K562 (cell line): ENCODE measurements around the gene CITED2. TPM values are rescaled to one million over a fixed set of nuclear protein-coding genes. Genes with fewer than 3 reads are reported as not detected.
A peak's percentile ranks its signal among the peaks of the same experiment; 100 is the strongest.

Experiments
- ATAC-seq: fragments of 200-7000 bp; cut with Tn5 transposase; 3 replicates; pipeline ENCODE4 v1.9.1; 2020; ENCODE audit warnings: moderate library complexity
- BruUV-seq: library from RNA; stranded (reverse); fragments of 400-500 nt; replicated peaks from 2 replicates; lab custom pipeline; 2021; lab: Mats Ljungman, UMichigan
- CTCF ChIA-PET: fragments of 300-600 bp; formaldehyde crosslinking; extraction: SDS; loops from one replicate; lab custom pipeline; 2021; ENCODE audit warnings: low intra/inter-chr PET ratio; lab: Yijun Ruan, JAX
- POLR2A ChIA-PET: fragments of 300-600, 350-650 bp; sonication (Branson Sonifier 250); formaldehyde crosslinking; extraction: SDS; loops from one replicate; lab custom pipeline; 2021; ENCODE audit warnings: antibody characterized with exemption, inconsistent platforms; lab: Yijun Ruan, JAX
- DNase-seq, 4 experiments: peaks; one replicate each; pipeline versions ENCODE4 v3.0.0 to v3.0.0-alpha.2; 2011 to 2018; ENCODE audit warnings: low spot score in 3 of 4, mixed read lengths in 3 of 4; ENCODE audit errors: extremely low read depth in 1 of 4
- FAIRE-seq: peaks from 2 replicates; lab custom pipeline; 2011; peaks lifted over from hg19 to GRCh38; lab: Jason Lieb, UNC
- H2AFZ ChIP-seq: 2 replicates; pipeline ENCODE4 v1.6.0; 2011; ENCODE audit warnings: low read depth, low read length, control low read depth, inconsistent platforms
- H3K27ac ChIP-seq: fragments of 200-600 bp; 3 replicates; pipeline ENCODE4 v1.8.0; 2011; ENCODE audit warnings: low read depth, mild to moderate bottlenecking, control low read depth, inconsistent platforms, low read length, moderate library complexity, mixed read lengths; ENCODE audit errors: extremely low read depth
- H3K27me3 ChIP-seq, 2 experiments: fragments of 300-600 bp in 1 of 2; 2 replicates in 1 of 2; 3 replicates in 1 of 2; pipeline versions ENCODE4 v1.6.0 to v1.8.0; 2011; ENCODE audit warnings: inconsistent platforms in 2 of 2, low read length in 2 of 2, mild to moderate bottlenecking in 1 of 2, mixed read lengths in 1 of 2, moderate library complexity in 1 of 2; ENCODE audit not compliant: control insufficient read depth in 2 of 2, insufficient read depth in 2 of 2
- H3K36me3 ChIP-seq: fragments of 300-600 bp; 3 replicates; pipeline ENCODE4 v1.8.0; 2011; ENCODE audit warnings: mild to moderate bottlenecking, low read length, inconsistent platforms; ENCODE audit not compliant: control insufficient read depth, insufficient read depth
- H3K4me1 ChIP-seq, 2 experiments: fragments of 200-600 bp in 1 of 2; replicated peaks in 1 of 2; 2 replicates in 1 of 2; 3 replicates in 1 of 2; pipeline versions ENCODE4 v1.5.1 to v1.8.0; 2011; ENCODE audit warnings: inconsistent platforms in 2 of 2, low read length in 2 of 2, mild to moderate bottlenecking in 1 of 2, mixed read lengths in 1 of 2, moderate library complexity in 1 of 2; ENCODE audit not compliant: control insufficient read depth in 2 of 2, insufficient read depth in 2 of 2
- H3K4me2 ChIP-seq: 2 replicates; pipeline ENCODE4 v1.6.1; 2011; ENCODE audit warnings: low read length, control low read depth, inconsistent platforms, mixed read lengths; ENCODE audit not compliant: insufficient read depth
- H3K4me3 ChIP-seq: fragments of 200-600 bp; sonication (generic), shearing (Covaris generic); 2 replicates; pipeline ENCODE4 v1.5.1; 2016; ENCODE audit warnings: control low read depth, inconsistent platforms
- H3K79me2 ChIP-seq: fragments of 200-600 bp; 3 replicates; pipeline ENCODE4 v1.8.0; 2011; ENCODE audit warnings: low read length, inconsistent platforms; ENCODE audit not compliant: control insufficient read depth, insufficient read depth
- H3K9ac ChIP-seq, 2 experiments: 2 replicates each; pipeline versions ENCODE4 v1.6.0 to v1.6.1; 2011; ENCODE audit warnings: low read depth in 2 of 2, low read length in 2 of 2, control low read depth in 1 of 2, inconsistent platforms in 1 of 2, mild to moderate bottlenecking in 1 of 2, mixed read lengths in 1 of 2; ENCODE audit not compliant: insufficient read depth in 1 of 2
- H3K9me1 ChIP-seq: one replicate; pipeline ENCODE4 v1.6.0; 2011; ENCODE audit warnings: inconsistent platforms, mild to moderate bottlenecking, low read length, moderate library complexity; ENCODE audit not compliant: control insufficient read depth, insufficient read depth
- H3K9me3 ChIP-seq: replicated peaks from 2 replicates; pipeline ENCODE4 v1.5.1; 2011; ENCODE audit warnings: low read depth, low read length, inconsistent platforms; ENCODE audit not compliant: control insufficient read depth, insufficient read depth
- H4K20me1 ChIP-seq: replicated peaks from 2 replicates; pipeline ENCODE4 v1.6.1; 2011; ENCODE audit warnings: low read length, inconsistent platforms, mixed read lengths; ENCODE audit not compliant: control insufficient read depth, insufficient read depth
- GATAD2B ChIP-seq: fragments of 450-650 bp; IDR thresholded peaks from 2 replicates; pipeline ENCODE4 v1.6.1; 2017; ENCODE audit warnings: mild to moderate bottlenecking, borderline replicate concordance
- RBM22 ChIP-seq: fragments of 200-400 bp; formaldehyde crosslinking; IDR thresholded peaks from 2 replicates; pipeline ENCODE4 v1.6.1; 2018; ENCODE audit warnings: low read length, low read depth; ENCODE audit not compliant: poor library complexity, severe bottlenecking
- ZNF766 ChIP-seq: fragments of 200-800 bp; sonication (Bioruptor generic); conservative IDR thresholded peaks from 2 replicates; pipeline ENCODE4 v1.6.1; 2016; ENCODE audit warnings: missing genetic modification characterization, missing compliant biosample characterization
- WGBS: fragments of 100-300 bp; shearing (Covaris generic); methylation state at CpG from one replicate; pipeline ENCODE4 v1.1.6; 2016; ENCODE audit warnings: low coverage, mixed read lengths; ENCODE audit not compliant: insufficient coverage; ENCODE audit errors: missing lambda C conversion rate; 5-methylcytosine and 5-hydroxymethylcytosine counted together
- in situ Hi-C: fragments of 300-500 bp; cut with MboI; formaldehyde crosslinking; loops from 4 replicates; pipeline ENCODE4 v1.15.0; 2018; ENCODE audit warnings: inconsistent platforms, mixed read lengths
- intact Hi-C: fragments of 100-400 bp; cut with micrococcal nuclease; formaldehyde crosslinking; loops from 2 replicates; pipeline ENCODE4 v1.14.2; 2022
- polyA plus RNA-seq, 8 experiments: library from polyadenylated mRNA; depleted of rRNA in 4 of 8; stranded (reverse) in 5 of 8; unstranded in 3 of 8; fragments of >200 nt; fragmentation: Nextera tagmentation in 2 of 8; fragmentation: Illumina TruSeq in 1 of 8; extraction: Ambion mirVana in 2 of 8; extraction: Trizol in 1 of 8; gene quantifications; 2 replicates each; pipeline versions ENCODE4 v1.2.1 to v1.2.3, GENCODE V29; 2011 to 2014; ENCODE audit warnings: inconsistent platforms in 1 of 8, missing spikeins in 1 of 8
- total RNA-seq, 7 experiments: library from RNA; depleted of rRNA in 6 of 7; stranded (reverse); fragments of >200 nt in 6 of 7; fragmentation: Illumina TruSeq in 2 of 7; extraction: Trizol in 2 of 7; gene quantifications; 2 replicates each; pipeline versions ENCODE4 v1.2.1 to v1.2.3, GENCODE V29; 2011 to 2021; ENCODE audit warnings: low replicate concordance in 1 of 7
- TF ChIP-seq, protein P1 (sequence below): sonication (generic); IDR thresholded peaks from 2 replicates; pipeline ENCODE4 v1.6.1; 2016

CITED2 gene
- total and polyA plus RNA-seq, 9 of the 15 experiments (the other 6 are each of a cell fraction or from before 2014, with no cell fraction given) = 0.21 to 86.1 (median 17.5) TPM

- CTCF ChIA-PET = no interaction called here
- Histone ChIP-seq H3K36me3 (no peaks in the 10 kb centered on the region), H3K9ac (0 out of 4 replicates have a peak overlapping the region, but pooled peaks of 1 of the 2 experiments have one; percentile 10), H3K79me2 (peaks cover 3% of the 10 kb centered on the region; the same call in 1 of the 3 replicates), H3K9me3 (no peaks in the 10 kb centered on the region), H2AFZ (peak overlapping the region; percentile 89), H3K4me3 (no peak overlapping the region), H3K9me1 (no peaks in the 10 kb centered on the region), H3K27ac (peak overlapping the region; percentile 2; the same call in 1 of the 3 replicates), H3K4me1 (peaks cover 22 to 52% of the 10 kb centered on the region in 2 experiments; a peak in 4 of 5 replicates), H3K4me2 (peak overlapping the region; percentile 40; the same call in 1 of the 2 replicates), H4K20me1 (no peaks in the 10 kb centered on the region), H3K27me3 (no peaks in the 10 kb centered on the region)
- no peak for ATAC-seq
- FAIRE-seq = no peak
- TF ChIP-seq RBM22 (no peak), GATAD2B (0 out of 2 replicates have a peak, but pooled peaks have one; percentile 15), ZNF766 (CRISPR knock-in tag) (0 out of 2 replicates have a peak, but pooled peaks have one; percentile 29)
- TF ChIP-seq, protein P1, sequence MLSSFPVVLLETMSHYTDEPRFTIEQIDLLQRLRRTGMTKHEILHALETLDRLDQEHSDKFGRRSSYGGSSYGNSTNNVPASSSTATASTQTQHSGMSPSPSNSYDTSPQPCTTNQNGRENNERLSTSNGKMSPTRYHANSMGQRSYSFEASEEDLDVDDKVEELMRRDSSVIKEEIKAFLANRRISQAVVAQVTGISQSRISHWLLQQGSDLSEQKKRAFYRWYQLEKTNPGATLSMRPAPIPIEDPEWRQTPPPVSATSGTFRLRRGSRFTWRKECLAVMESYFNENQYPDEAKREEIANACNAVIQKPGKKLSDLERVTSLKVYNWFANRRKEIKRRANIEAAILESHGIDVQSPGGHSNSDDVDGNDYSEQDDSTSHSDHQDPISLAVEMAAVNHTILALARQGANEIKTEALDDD = peak; percentile 45; the same call in 1 of the 2 replicates
- BruUV-seq = no TSS peak
- in situ Hi-C loops = no loop called here
- intact Hi-C loops = no loop called here
- WGBS = 31% methylated on average over 2 of the region's 2 CpGs
- DNase-seq = no peak
- POLR2A ChIA-PET = interaction anchor here (0.6 to 1.6 kb wide), 2 partner anchors 8 to 60 kb away, joined by 3 to 4 read pairs; no protein-coding TSS in a partner anchor
Measured at GRCh38 chr6:139380611-139381010, 6.2 kb upstream of the CITED2 start.
